ENCODE data around the gene KLHL29.

The KLHL29 gene

GRCh38 chr2:23585273-23586170 is 200.5 kb downstream of the KLHL29 start:
- no peak for DNase-seq
- in situ Hi-C loops (cut with HindIII; ENCODE audit: low pct_ligation_motif_present, low pct_unique_long_range_greater_than_20kb, low sequenced_read_pairs): no loop called here

- in situ Hi-C loops (cut with HindIII; ENCODE audit: low pct_ligation_motif_present, low pct_unique_long_range_greater_than_20kb, low sequenced_read_pairs): no loop called here
- DNase-seq: no peak
These were observed 201.8 kb downstream of the KLHL29 start for GRCh38 chr2:23586741-23587306.

- in situ Hi-C loops (cut with HindIII; ENCODE audit: low pct_ligation_motif_present, low pct_unique_long_range_greater_than_20kb, low sequenced_read_pairs): no loop called here
- no peak for DNase-seq
These were observed 202.4 kb downstream of the KLHL29 start for GRCh38 chr2:23587341-23587880.

GRCh38 chr2:23588106-23588505 is 203.1 kb downstream of the KLHL29 start:
- no peak for DNase-seq
- in situ Hi-C loops (cut with HindIII; ENCODE audit: low pct_ligation_motif_present, low pct_unique_long_range_greater_than_20kb, low sequenced_read_pairs): no loop called here

DNA sequence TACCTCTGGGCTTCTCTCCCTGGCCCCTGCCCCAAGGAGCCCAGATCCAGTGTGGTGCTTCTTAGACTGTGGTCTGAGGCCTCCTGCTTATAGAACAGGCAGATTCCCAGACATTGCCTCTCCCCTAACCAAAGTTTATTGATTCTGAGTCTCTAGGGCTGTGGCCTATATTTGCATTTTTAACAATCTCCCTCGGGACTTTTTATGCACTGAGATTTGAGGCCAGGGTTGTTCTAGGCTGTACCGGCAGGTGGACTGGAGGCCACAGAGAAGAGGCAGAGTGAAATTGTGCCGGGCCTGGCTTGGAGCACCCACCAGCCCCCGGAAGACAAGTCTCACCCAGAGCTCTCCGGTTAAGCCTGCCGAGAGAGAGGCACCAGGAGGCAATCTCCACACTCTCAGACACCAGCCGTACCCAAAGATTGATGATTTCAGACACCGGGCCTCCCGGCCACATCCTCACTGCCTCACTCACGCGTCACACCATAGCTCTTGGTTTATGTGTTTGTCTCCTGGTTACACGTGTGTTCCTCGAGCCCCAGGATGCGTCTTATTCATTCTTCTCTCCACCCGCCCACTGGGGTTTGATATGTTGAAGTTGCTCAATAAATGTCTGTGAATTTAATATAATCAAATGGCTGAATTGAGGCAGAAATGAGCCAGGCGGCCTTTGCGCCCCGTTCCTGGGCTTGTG is 203.7 kb downstream of the KLHL29 start:
- in situ Hi-C loops (cut with HindIII; ENCODE audit: low pct_ligation_motif_present, low pct_unique_long_range_greater_than_20kb, low sequenced_read_pairs): no loop called here

DNA sequence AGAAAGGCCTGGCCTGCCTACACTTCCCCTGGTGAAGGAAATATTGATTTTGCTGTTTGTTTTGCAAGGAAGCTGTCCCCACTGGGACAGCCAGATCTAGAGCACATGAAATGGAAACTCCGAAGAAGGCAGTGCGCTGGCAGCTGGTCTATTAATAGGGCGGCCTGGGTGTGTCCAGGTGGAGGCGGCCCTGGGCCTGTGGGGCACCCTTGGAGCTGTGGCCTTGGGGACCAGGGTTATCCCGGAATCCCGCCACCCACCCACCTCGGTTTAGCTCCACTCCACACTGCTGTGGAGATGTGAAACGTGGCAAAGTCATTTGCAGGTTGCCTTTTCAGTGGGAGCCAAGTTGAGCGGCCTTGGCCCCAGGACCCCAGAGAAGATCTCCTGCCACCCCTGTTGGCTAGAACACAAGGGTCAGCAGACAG is 204.3 kb downstream of the KLHL29 start:
- in situ Hi-C loops (cut with HindIII; ENCODE audit: low pct_ligation_motif_present, low pct_unique_long_range_greater_than_20kb, low sequenced_read_pairs): no loop called here
- DNase-seq: no peak

More for the DNA sequence above, 203.7 kb downstream of the KLHL29 start:
- DNase-seq: no peak

GRCh38 chr2:23589739-23590138 is 204.8 kb downstream of the KLHL29 start:
- in situ Hi-C loops (cut with HindIII; ENCODE audit: low pct_ligation_motif_present, low pct_unique_long_range_greater_than_20kb, low sequenced_read_pairs): no loop called here
- DNase-seq: no peak

DNA sequence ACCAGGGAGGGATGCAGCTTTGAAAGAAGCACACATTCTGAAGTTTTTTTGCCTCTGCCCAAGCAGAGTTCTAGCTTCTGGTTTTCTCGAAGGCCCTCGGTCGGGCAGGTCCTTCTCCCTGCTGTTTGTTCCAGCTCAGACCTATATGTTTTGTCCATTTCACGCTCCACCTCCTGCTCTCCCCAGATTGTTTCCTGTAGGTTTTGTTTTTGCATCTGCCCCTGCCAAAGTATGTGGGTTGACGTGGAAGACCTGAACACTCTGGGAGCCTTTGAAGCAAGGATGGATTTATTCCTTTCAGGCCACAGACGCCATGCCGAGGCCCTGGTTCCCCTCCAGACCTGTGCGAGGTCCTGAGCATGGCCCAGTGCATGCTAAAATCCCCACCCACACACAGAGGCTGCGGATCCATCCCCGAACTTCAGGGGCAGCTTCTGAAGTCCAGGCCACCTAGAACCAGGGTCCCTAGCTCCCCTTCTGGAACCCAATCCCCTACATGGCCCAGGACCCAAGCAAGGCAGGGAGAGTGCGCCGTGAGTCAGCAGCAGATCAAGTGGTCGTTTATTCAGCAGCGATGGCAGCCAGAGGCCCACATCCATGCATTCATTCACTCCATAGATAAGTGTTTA is 205.4 kb downstream of the KLHL29 start:
- in situ Hi-C loops (cut with HindIII; ENCODE audit: low pct_ligation_motif_present, low pct_unique_long_range_greater_than_20kb, low sequenced_read_pairs): no loop called here
- DNase-seq: no peak

DNA sequence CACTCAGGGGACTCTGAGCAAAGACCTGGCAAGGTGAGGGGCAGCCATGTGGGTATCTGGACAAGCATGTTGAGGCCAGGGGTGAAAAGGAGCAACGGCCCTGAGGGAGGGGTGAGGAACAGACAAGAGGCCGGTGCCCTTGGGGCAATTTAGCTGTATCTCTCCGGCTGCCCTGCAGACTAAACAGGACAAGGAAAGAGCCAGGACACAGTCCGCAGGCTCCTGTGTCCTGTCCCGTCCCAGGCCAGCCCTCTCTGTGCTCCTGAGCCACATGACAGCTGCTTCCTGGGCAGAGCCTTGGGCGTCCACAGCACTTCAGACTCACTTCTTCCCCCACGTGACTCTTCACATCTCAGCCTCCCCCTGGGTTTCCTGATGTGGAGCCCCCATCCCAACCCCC is 206.1 kb downstream of the KLHL29 start:
- no peak for DNase-seq
- in situ Hi-C loops (cut with HindIII; ENCODE audit: low pct_ligation_motif_present, low pct_unique_long_range_greater_than_20kb, low sequenced_read_pairs): no loop called here

DNA sequence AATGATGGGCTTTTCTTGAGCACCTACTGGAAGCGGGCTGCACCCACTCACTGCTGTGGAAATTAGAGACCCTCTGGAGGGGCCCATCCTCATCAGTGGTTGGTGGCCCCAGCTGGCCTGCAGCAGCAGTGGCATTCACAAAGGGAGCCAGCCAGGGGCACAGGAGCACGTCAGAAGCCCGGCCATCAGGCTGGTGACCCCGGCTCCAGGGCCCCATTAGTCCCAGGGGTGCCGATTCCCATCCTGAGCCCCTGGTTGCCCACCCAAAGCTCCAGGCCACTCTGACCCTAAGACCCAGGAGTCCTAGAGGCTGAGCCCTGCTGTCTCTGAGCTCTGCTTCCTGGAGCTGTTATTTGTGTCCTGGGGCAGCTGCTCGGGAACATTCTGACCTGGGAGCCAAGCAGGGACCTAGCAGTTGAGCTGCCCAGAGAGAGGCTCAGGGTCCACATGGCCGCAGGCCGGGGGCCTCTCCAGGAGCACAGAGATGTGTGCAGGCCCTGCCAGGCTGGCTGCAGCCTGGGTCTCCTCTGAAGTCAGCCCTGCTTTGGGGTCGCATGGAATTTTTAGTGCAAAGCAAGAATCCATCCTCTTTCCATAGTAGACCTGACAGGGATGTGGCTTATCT is 207.2 kb downstream of the KLHL29 start:
- in situ Hi-C loops (cut with HindIII; ENCODE audit: low pct_ligation_motif_present, low pct_unique_long_range_greater_than_20kb, low sequenced_read_pairs): no loop called here

GRCh38 chr2:23592898-23593751 is 208.1 kb downstream of the KLHL29 start:
- no peak for DNase-seq

More for the DNA sequence above, 207.2 kb downstream of the KLHL29 start:
- DNase-seq: no peak

GRCh38 chr2:23593752-23594459 is 208.9 kb downstream of the KLHL29 start:
- DNase-seq: no peak
- in situ Hi-C loops (cut with HindIII; ENCODE audit: low pct_ligation_motif_present, low pct_unique_long_range_greater_than_20kb, low sequenced_read_pairs): no loop called here

More at GRCh38 chr2:23592898-23593751, 208.1 kb downstream of the KLHL29 start:
- in situ Hi-C loops (cut with HindIII; ENCODE audit: low pct_ligation_motif_present, low pct_unique_long_range_greater_than_20kb, low sequenced_read_pairs): no loop called here

GRCh38 chr2:23594460-23594825 is 209.5 kb downstream of the KLHL29 start:
- in situ Hi-C loops (cut with HindIII; ENCODE audit: low pct_ligation_motif_present, low pct_unique_long_range_greater_than_20kb, low sequenced_read_pairs): no loop called here
- DNase-seq: no peak

GRCh38 chr2:23595021-23595420 is 210.0 kb downstream of the KLHL29 start:
- in situ Hi-C loops (cut with HindIII; ENCODE audit: low pct_ligation_motif_present, low pct_unique_long_range_greater_than_20kb, low sequenced_read_pairs): no loop called here

GRCh38 chr2:23595601-23596251 is 210.7 kb downstream of the KLHL29 start:
- in situ Hi-C loops (cut with HindIII; ENCODE audit: low pct_ligation_motif_present, low pct_unique_long_range_greater_than_20kb, low sequenced_read_pairs): no loop called here
- DNase-seq: no peak

More at GRCh38 chr2:23595021-23595420, 210.0 kb downstream of the KLHL29 start:
- DNase-seq: no peak

DNA sequence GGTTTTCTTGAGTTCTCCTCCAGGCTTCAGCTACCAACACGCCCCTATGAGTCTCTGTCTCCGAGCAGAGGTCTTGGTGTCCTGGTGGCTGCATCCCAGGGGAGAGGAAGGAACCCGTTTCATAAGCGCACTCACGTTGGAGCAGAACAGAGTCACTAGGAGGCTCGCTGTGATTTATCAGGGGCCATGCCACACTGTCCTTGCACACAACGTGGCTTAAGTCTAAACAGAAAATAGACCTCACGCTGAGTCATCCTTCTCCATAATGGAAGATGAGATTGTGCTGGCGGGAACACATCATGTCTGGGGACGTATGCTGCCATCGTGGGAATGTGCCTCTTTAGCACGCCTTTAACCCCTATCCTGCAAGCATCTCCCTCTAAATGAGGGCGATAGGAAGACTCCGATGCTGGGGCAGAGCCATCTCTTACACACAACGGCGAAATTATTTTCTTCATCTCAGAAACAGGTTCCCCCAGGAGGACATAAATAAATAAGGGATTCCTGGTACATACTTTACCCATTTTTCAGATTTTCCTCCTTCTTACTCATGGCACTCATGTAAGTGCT is 211.4 kb downstream of the KLHL29 start:
- DNase-seq: no peak
- in situ Hi-C loops (cut with HindIII; ENCODE audit: low pct_ligation_motif_present, low pct_unique_long_range_greater_than_20kb, low sequenced_read_pairs): no loop called here
